Dendritic cell treated with granulocyte-macrophage colony-stimulating factor and Interleukin-4, amounts not matched to agents 40 ng/mL and 50 ng/mL, for 4 days (primary cell): ENCODE results near the gene HMHB1.
"Not testable (repeated sequence)": the region's sequence is repeated elsewhere in the genome, so short reads cannot be mapped to it uniquely, and the experiment has no call there.

Experiments
- H3K27ac Mint-ChIP-seq: one replicate; pipeline ENCODE4 v1.8.0; 2022; ENCODE audit warnings: mild to moderate bottlenecking, mixed read lengths
- H3K27me3 Mint-ChIP-seq: one replicate; pipeline ENCODE4 v1.8.0; 2022; ENCODE audit warnings: mild to moderate bottlenecking, mixed read lengths
- H3K36me3 Mint-ChIP-seq: one replicate; pipeline ENCODE4 v1.8.0; 2022; ENCODE audit warnings: low read depth, mixed read lengths
- H3K4me1 Mint-ChIP-seq: one replicate; pipeline ENCODE4 v1.8.0; 2022; ENCODE audit warnings: low read depth, mixed read lengths
- H3K4me3 Mint-ChIP-seq: one replicate; pipeline ENCODE4 v1.8.0; 2022; ENCODE audit warnings: mild to moderate bottlenecking, moderate library complexity, mixed read lengths
- H3K9me3 Mint-ChIP-seq: one replicate; pipeline ENCODE4 v1.8.0; 2022; ENCODE audit warnings: mixed read lengths
- intact Hi-C: fragments of 100-400 bp; cut with micrococcal nuclease; formaldehyde crosslinking; loops from one replicate; pipeline ENCODE4 v1.15.0; 2022

HMHB1 gene

GRCh38 chr5:143790457-143791112, 21.4 kb upstream of the HMHB1 start:
- Mint-ChIP-seq H3K9me3 (no peaks in the 10 kb centered on the region), H3K4me1 (peaks cover 17% of the 10 kb centered on the region), H3K27ac (no peak overlapping the region), H3K4me3 (no peak overlapping the region), H3K27me3 (peaks cover 6% of the 10 kb centered on the region), H3K36me3 (no peaks in the 10 kb centered on the region)
- intact Hi-C loops: no loop called here

GRCh38 chr5:143791848-143792731, 19.9 kb upstream of the HMHB1 start:
- no peaks in the 10 kb centered on the region for H3K27me3 Mint-ChIP-seq
- peaks cover 29% of the 10 kb centered on the region for H3K4me1 Mint-ChIP-seq
- peak overlapping the region; percentile 74 for H3K27ac Mint-ChIP-seq
- no peaks in the 10 kb centered on the region for H3K36me3 Mint-ChIP-seq
- intact Hi-C loops: no loop called here
- peak overlapping the region; percentile 63 for H3K4me3 Mint-ChIP-seq
- H3K9me3 Mint-ChIP-seq: no peaks in the 10 kb centered on the region

GRCh38 chr5:143793249-143793648, 18.7 kb upstream of the HMHB1 start:
- Mint-ChIP-seq H3K36me3 (no peaks in the 10 kb centered on the region), H3K27ac (no peak overlapping the region)

GRCh38 chr5:143796125-143796524, 15.8 kb upstream of the HMHB1 start:
- no peaks in the 10 kb centered on the region for H3K27me3 Mint-ChIP-seq
- peak overlapping the region; percentile 48 for H3K27ac Mint-ChIP-seq
- H3K36me3 Mint-ChIP-seq: no peaks in the 10 kb centered on the region
- H3K4me3 Mint-ChIP-seq: no peak overlapping the region
- intact Hi-C loops: no loop called here
- peaks cover 33% of the 10 kb centered on the region for H3K4me1 Mint-ChIP-seq
- H3K9me3 Mint-ChIP-seq: no peaks in the 10 kb centered on the region

More at GRCh38 chr5:143793249-143793648, 18.7 kb upstream of the HMHB1 start:
- Mint-ChIP-seq H3K27me3 (no peaks in the 10 kb centered on the region), H3K9me3 (no peaks in the 10 kb centered on the region), H3K4me3 (no peak overlapping the region), H3K4me1 (peaks cover 33% of the 10 kb centered on the region)
- intact Hi-C loops: no loop called here

- H3K27ac Mint-ChIP-seq: no peak overlapping the region
- H3K4me1 Mint-ChIP-seq: peaks cover 32% of the 10 kb centered on the region
- no peak overlapping the region for H3K4me3 Mint-ChIP-seq
- no peaks in the 10 kb centered on the region for H3K9me3 Mint-ChIP-seq
- intact Hi-C loops: no loop called here
- no peaks in the 10 kb centered on the region for H3K36me3 Mint-ChIP-seq
- H3K27me3 Mint-ChIP-seq: no peaks in the 10 kb centered on the region
Measured at GRCh38 chr5:143796753-143797152, 15.2 kb upstream of the HMHB1 start.

- Mint-ChIP-seq H3K9me3 (no peaks in the 10 kb centered on the region), H3K27ac (no peak overlapping the region), H3K4me3 (no peak overlapping the region), H3K27me3 (no peaks in the 10 kb centered on the region), H3K36me3 (no peaks in the 10 kb centered on the region), H3K4me1 (peaks cover 16% of the 10 kb centered on the region)
- intact Hi-C loops: no loop called here
Measured at GRCh38 chr5:143800715-143801114, 11.2 kb upstream of the HMHB1 start.

- Mint-ChIP-seq H3K27me3 (no peaks in the 10 kb centered on the region), H3K36me3 (no peaks in the 10 kb centered on the region), H3K27ac (no peak overlapping the region), H3K4me3 (no peak overlapping the region), H3K9me3 (no peaks in the 10 kb centered on the region), H3K4me1 (peaks cover 11% of the 10 kb centered on the region)
- intact Hi-C loops: no loop called here
Measured at GRCh38 chr5:143801252-143801939, 10.6 kb upstream of the HMHB1 start.

GRCh38 chr5:143805861-143806260, 6.1 kb upstream of the HMHB1 start:
- Mint-ChIP-seq H3K27me3 (no peaks in the 10 kb centered on the region), H3K4me3 (no peak overlapping the region), H3K9me3 (no peaks in the 10 kb centered on the region), H3K27ac (no peak overlapping the region), H3K4me1 (no peaks in the 10 kb centered on the region), H3K36me3 (no peaks in the 10 kb centered on the region)
- intact Hi-C loops: no loop called here

GRCh38 chr5:143806579-143806978, 5.4 kb upstream of the HMHB1 start:
- no peak overlapping the region for H3K27ac Mint-ChIP-seq
- H3K4me3 Mint-ChIP-seq: no peak overlapping the region
- intact Hi-C loops: no loop called here
- no peaks in the 10 kb centered on the region for H3K36me3 Mint-ChIP-seq
- H3K27me3 Mint-ChIP-seq: peaks cover 3% of the 10 kb centered on the region
- H3K4me1 Mint-ChIP-seq: no peaks in the 10 kb centered on the region
- H3K9me3 Mint-ChIP-seq: no peaks in the 10 kb centered on the region

- H3K4me1 Mint-ChIP-seq: peaks cover 8% of the 10 kb centered on the region
- intact Hi-C loops: no loop called here
- H3K9me3 Mint-ChIP-seq: no peaks in the 10 kb centered on the region
- no peaks in the 10 kb centered on the region for H3K36me3 Mint-ChIP-seq
- no peak overlapping the region for H3K4me3 Mint-ChIP-seq
- H3K27me3 Mint-ChIP-seq: peaks cover 10% of the 10 kb centered on the region
- H3K27ac Mint-ChIP-seq: no peak overlapping the region
Measured at GRCh38 chr5:143807401-143807800, 4.6 kb upstream of the HMHB1 start.

- peaks cover 11% of the 10 kb centered on the region for H3K27me3 Mint-ChIP-seq
- H3K36me3 Mint-ChIP-seq, H3K4me1 Mint-ChIP-seq, H3K27ac Mint-ChIP-seq, H3K9me3 Mint-ChIP-seq, intact Hi-C loops, H3K4me3 Mint-ChIP-seq: not testable (repeated sequence)
Measured at GRCh38 chr5:143816370-143816769, 4.4 kb downstream of the HMHB1 start.

GRCh38 chr5:143819716-143820115, 7.8 kb downstream of the HMHB1 start:
- intact Hi-C loops: loop anchor here (10.0 kb wide), 3 partner anchors 415 to 805 kb away; partner anchors contain the start of gene NR3C1
- no peaks in the 10 kb centered on the region for H3K9me3 Mint-ChIP-seq
- H3K4me3 Mint-ChIP-seq: no peak overlapping the region

GRCh38 chr5:143820451-143820850, 8.5 kb downstream of the HMHB1 start:
- Mint-ChIP-seq H3K4me1 (no peaks in the 10 kb centered on the region), H3K27ac (no peak overlapping the region), H3K4me3 (no peak overlapping the region), H3K9me3 (no peaks in the 10 kb centered on the region), H3K36me3 (no peaks in the 10 kb centered on the region), H3K27me3 (no peaks in the 10 kb centered on the region)
- intact Hi-C loops: loop anchor here (10.0 kb wide), 3 partner anchors 416 to 806 kb away; partner anchors contain the start of gene NR3C1

More at GRCh38 chr5:143819716-143820115, 7.8 kb downstream of the HMHB1 start:
- no peaks in the 10 kb centered on the region for H3K27me3 Mint-ChIP-seq
- H3K36me3 Mint-ChIP-seq: no peaks in the 10 kb centered on the region
- H3K27ac Mint-ChIP-seq: no peak overlapping the region
- H3K4me1 Mint-ChIP-seq: no peaks in the 10 kb centered on the region
